Eye (tissue), 1 donor: ENCODE measurements around the gene GFRA1.

Experiments
- DNase-seq: peaks from one replicate; pipeline ENCODE4 v3.0.0-alpha.2; 2015

Gene GFRA1, protein sequence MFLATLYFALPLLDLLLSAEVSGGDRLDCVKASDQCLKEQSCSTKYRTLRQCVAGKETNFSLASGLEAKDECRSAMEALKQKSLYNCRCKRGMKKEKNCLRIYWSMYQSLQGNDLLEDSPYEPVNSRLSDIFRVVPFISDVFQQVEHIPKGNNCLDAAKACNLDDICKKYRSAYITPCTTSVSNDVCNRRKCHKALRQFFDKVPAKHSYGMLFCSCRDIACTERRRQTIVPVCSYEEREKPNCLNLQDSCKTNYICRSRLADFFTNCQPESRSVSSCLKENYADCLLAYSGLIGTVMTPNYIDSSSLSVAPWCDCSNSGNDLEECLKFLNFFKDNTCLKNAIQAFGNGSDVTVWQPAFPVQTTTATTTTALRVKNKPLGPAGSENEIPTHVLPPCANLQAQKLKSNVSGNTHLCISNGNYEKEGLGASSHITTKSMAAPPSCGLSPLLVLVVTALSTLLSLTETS

DNA sequence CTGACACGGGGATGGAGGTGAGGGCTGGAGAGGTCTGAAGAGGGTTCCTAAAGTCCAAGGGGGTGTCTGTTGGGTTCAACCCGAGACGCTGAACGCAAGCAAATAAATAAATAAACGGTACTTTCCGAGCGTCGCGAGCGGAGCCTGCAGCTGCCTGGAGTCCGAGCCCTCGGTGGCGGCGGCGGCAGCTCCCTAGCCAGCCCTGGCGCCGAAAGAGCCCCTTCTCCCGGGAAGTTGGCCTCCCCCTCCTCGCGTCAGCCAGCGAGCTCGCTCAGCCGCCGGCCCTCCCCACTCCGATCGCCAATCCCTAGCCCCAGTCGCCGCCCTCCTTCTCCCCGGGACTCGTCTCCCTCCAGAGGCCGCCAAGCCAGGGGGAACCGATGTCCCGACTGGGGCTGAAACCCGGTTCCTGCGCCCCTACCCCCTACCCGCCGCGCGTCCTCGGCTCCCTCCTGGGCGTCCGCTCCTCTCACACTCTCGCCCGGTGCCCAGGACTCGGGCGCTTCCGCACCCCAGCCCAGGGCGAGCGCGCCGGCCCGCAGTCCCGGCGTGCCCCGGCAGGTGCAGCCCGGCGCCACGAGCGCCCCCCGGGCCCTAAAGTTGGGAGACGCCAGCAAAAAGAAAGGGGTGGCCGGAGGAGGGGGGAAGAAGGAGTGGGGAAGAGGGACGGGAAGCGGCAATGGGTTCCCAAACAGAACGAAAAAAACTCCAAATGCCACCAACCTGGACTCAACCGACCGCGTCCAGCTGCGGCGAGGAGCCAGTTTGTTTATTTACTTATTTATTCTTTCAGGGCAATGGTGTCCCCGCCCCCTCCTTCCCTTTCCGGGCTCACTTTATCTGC, at the start of gene GFRA1:
TSS of gene GFRA1 (minus strand) at position 767 of the 844 bp plus-strand sequence. CDS start 1,177 bp downstream, outside the sequence.
- peak; percentile 83 for DNase-seq

DNA sequence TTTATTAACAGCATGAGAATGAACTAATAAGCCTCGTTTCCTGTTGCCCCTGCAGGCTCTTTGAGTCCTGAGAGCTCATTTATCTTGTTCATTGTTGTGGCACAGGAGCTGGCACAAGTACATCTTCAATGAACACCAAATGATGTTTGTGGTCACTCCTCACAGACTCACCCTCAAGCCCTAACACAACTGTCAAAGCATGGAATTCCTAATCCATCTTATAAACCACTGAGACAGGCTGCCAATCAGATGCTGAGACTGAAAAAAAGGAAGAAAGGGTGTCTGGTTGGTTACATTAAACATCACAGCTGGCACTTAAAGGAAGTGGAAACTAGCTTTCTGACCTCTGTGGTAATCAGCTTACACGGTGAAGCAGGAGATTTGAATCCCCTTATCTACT, 43.5 kb upstream of the GFRA1 start:
- DNase-seq, result peak; percentile 11

DNA sequence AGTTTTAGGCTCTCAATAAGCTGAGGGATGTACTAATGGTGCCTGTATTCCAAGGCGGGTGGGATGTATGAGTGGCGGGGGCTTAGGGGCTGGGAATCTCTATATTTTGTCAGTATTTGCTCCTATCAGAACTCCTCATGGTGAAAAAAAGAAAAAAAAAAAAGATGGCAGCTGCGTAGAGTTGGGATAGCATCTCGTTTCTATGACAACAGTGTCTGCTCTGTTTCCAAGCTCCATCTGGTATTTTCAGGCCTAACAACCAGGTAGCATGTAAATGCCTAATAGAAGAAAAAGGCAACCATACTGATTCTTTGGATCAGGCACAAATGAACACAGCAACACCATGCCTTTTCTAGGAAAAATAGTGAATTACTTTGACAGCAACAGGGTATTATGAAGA, 39.5 kb upstream of the GFRA1 start:
- DNase-seq, result no peak

DNA sequence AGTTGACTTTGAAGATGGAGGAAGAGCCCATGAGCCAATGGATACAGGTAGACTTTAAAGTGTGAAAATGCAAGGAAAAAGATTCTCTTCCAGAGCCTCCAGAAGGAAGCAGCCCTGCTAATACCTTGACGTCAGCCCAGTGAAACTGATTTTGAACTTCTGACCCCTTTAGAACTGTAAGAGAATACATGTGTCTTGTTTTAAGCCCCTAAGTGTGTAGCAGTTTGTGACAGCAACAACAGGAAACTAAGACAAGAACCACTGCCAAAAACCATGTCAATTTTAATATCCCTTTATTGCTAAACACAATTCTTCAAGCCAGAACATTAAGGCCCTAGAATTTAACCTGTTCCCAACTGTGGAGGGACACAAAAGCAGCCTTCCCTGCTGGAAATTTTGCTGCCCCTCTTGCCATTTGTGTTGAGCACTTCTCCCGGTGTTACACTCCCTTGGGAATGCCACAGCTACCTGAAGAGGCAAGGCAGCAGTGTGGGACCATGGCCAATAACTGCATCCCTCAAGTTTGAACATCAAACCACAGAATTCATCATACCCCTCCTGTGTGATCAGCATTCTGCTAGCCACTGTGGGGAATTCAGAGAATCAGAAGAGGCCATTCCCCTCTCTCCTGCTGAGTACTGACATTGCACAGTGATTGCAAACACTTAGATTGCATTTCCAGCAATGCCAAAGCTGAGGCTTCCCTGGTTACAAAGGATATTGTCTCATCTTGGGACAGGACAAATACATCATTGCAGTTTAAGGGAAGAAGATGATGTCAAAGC, 38.9 kb upstream of the GFRA1 start:
- no peak for DNase-seq

DNA sequence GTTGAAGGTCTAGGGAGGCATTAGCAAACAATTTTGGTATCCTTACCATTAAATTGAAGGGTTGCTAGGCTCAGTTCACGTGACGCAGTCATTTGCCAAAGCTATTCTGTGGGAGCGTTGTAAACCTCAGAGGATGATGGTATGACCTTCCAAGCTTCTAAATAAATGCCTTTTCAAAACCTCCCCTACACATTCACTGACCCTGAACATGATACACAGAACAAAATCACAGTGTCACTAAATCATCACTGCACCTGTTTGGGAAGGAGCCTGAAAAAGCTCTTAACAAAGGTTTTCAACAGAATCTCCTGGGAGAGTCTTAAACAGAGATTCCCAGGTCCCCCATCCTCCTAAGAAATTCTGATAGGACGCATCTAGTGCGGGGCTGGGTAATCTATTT, 38.0 kb upstream of the GFRA1 start:
- no peak for DNase-seq

DNA sequence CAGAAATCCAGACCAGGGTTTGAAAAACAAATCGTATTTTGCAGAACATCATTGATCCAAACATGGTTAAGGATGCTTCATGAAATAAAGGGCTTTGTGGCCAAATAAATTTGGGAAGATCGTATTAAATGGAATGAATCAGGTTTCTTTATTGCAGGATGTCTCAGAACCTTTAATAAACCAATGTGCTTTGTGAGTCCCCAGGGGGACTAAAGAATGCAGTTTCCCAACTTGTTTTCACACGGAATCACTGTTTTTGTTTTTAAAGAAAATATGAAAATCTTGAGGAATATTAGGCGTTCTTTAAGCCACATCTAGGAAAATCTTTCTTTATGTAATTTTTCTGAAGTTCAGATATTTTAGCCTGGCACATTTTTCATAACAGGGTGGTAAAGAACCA, 34.4 kb upstream of the GFRA1 start:
- no peak for DNase-seq

DNA sequence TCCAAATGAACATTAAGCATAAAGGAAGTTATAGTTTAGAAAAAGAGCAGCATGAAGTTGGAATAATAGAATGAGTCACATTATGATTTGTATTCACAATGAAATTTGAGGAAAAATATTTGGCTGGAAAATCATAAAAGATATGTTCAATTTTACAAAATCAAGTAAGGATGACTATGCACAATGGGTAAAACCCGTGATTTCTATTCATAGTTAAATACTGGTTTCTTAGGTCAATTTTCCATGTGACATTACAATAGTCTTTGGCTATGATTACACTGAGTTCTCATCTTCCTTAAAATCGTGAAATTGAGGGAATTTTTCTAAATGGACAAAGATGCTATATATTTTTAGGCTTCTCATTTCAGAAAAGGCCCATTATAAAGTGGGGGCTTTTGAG, 33.8 kb upstream of the GFRA1 start:
- DNase-seq, result no peak

DNA sequence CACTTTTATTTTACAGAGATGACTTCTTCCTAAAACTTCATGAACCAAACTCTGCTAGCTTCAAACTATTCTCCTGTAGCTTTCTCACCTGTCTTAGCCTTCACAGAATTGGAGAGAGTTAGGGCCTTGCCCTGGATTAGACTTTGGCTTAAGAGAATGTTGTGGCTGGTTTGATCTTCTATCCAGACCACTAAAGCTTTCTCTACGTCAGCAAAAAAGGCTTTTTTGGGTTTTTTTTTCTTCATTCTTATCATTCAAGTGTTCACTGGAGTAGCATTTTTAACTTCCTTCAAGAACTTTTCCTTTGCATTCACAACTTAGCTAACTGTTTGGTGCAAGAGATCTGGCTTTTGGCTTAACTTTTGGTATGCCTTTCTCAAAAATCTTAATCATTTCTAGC, 31.9 kb upstream of the GFRA1 start:
- no peak for DNase-seq

DNA sequence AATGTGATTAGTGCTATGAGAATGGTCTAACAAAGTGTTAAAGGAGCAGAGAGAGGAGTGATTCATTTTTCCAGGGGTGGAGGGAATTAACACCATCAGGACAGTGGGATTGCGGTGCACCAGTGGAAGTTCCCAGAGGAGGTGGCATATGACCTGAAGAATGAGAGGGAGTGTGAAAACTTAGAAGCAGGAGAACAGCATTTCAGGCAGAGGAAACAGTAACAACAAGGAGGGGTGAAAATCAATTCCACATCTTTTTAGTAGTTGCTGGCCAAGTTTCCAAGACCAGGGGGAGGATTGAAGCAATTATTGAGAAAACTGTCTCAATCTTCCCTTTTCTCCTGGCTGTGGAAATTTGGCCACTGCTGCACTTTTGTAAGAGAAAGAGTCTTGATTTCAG, 27.5 kb upstream of the GFRA1 start:
- peak; percentile 30 for DNase-seq

DNA sequence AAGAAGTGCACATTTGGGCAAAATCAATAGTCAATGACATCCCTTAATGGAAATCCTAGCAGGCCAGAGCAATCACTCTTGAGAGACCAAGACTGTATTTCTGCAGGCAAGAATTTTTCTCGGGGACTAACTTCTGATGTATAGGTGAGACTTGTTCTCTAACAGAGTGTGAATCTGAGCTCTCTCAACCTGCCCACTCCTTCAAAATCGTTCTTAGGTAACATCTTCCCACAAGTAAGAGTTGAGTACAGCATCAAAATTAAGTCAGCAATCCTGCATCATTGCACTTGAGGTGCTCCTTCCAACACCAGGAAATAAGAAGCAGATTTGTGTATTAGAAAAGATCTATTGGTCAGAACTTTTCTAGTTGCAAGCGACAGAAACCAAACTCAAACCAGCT, 25.6 kb upstream of the GFRA1 start:
- DNase-seq, result no peak

DNA sequence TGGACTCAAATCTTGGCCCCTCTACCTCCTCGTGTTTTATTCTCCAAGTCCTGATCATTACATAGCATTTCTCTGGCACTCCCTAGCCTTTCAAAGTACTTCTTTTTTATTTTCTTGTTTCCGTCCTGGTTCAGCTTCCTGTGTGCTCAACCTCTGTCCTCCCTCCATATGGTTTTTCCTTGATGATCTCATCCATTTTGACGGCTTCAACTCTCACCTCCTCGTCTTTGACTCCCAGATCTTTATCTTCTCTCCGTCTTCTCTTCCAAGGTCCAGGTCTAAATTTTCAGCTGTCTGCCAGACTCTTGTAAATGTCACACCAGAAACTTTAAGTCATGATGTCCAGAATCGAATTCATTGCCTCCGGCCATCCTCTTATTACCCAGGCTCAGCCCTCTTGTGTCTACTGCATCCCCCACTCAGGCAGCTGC, 23.3 kb upstream of the GFRA1 start:
- DNase-seq, result no peak

DNA sequence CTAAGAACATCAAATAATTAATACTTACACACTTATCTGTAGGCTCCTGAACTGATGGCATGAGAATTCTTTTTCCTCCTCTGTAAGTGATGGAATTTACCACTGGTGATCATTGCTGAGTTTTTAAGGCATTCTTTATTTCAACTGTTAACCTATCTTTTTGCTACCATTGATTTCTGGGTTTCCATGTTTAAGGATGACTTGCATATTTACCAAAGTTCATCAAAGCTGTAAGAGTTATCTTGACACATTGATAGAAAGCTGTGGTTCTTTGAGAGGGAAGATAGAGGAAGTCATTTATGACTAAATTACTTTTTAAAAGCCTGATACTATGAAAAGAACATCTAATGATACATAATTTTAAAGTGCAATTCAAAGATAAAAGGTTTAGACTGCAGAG, 19.5 kb upstream of the GFRA1 start:
- DNase-seq, result no peak

DNA sequence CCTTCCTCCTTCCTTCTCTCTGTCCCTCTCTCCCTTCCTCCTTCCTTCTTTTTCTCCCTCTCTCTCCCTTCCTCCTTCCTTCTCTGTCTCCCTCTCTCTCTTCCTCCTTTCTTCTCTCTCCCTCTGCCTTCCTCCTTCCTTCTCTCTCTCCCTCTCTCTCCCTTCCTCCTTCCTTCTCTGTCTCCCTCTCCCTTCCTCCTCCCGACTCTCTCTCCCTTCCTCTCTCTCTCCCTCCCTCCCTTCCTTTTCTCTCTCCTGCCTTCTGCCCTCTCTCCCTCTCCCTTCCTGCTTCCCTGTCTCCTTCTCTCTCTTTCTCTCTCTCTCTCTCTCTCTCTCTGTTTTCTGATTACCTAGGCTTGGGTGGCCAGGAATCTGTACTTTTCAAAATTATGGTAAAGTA, 16.6 kb upstream of the GFRA1 start:
- no peak for DNase-seq

DNA sequence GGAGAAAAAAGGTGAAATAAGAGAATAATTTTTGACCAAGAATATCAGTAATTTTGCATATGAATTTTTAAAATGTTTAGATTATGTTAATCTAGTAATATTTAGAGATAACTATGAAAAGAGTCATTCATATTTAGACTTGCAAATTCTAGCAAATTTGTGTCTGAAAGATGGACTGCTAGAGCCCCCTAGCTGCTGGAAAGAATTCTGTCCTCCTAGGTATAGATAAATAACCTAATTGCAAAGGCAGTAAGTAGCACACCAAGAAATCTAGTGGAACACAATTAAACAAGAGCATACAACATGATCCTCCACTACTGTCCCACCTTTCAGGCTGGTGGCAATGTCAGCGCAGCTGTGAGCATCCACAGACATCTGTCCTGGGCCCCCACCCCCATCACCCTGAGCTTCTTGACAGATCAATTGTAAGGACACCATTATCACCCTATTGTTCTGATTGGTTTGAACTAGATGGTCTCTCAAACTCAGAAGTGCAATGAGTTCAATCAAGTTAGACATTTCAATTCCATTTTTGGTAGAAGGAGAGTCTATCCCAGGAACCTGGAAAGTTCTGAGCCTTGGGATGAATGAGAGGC, 15.0 kb upstream of the GFRA1 start:
- DNase-seq, result peak; percentile 85

DNA sequence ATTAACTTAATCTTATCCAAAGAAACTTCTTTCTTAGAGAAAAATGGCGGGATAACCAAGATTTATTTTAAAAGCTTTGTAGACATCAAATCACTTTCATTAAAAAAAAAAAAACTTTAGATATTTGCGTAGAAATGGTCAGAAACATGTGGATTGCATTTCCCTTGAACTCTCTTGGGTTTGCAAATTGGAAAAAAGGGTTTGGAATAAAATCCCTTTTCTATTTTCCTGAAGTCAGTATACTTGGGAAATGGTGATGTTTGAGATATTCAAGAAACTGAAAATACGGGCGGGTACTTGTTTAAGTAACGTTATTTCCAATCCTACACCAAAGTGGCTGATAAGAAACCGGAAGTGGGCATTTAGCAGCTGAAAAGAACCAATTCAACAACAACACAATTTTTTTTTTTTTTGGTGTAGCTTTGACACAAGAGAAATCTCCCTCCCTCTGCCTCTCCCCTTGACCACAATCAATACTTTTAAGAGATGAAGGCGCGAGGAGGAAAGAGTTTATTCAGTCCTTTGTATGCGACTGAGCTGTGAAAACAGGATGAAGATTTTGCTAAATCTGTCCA, 13.7 kb upstream of the GFRA1 start:
- DNase-seq, result no peak

DNA sequence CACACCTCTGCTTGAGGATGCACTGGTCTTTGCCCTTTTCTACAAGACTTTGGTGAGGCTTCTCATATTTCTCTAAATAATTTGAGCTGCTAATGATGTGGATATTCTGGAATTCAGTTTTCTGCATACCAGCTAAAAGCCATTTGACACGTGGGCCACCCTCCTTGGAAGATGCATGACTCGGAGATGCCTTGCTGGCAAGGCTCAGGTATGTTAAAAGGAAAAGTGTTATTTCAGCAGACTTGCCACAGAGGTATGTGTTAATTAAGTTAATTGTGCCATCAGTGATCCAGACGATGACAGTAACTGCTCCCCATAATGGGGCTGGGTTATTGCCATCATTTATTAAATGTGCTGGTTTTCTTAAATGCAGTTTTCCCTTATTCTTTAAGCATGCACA, 8.8 kb upstream of the GFRA1 start:
- DNase-seq, result no peak

DNA sequence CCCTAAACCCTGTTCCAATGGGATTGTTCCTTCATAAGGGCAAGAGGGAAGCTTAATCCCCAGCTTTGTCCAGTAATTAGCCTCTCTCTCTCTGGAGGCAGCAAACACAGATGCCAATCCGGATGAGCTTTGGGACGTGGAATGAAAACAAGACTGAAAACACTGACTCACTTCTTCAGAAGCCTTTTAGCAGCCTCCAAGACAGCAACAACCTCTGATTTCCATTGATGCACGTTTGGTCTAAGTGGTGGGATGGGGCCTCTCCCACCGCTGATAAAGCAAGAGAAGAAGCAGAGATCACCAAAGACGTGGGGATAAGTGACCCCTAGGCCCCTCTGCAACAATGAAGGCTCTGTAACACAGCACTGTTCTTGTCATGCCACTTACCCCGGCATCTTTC, 5.8 kb upstream of the GFRA1 start:
- peak; percentile 82 for DNase-seq

DNA sequence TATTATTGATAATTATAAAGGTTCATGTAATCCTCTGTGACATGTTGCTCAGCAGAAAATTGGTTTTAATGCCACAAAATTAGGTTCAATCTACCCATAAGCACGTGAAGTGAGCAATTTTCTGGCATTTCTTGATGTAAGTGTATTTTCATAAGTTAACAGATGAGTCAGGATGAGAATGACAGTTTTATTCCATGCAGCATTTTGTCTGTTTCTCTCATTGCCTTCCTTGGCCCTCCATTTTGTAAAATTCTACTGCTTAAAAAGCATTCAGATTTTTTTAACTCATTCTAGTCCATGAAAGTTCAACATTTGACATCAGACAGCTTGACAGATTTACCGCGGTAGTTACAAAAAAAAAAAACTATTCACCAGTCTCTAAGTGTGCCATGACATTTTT, 4.0 kb upstream of the GFRA1 start:
- DNase-seq, result no peak

DNA sequence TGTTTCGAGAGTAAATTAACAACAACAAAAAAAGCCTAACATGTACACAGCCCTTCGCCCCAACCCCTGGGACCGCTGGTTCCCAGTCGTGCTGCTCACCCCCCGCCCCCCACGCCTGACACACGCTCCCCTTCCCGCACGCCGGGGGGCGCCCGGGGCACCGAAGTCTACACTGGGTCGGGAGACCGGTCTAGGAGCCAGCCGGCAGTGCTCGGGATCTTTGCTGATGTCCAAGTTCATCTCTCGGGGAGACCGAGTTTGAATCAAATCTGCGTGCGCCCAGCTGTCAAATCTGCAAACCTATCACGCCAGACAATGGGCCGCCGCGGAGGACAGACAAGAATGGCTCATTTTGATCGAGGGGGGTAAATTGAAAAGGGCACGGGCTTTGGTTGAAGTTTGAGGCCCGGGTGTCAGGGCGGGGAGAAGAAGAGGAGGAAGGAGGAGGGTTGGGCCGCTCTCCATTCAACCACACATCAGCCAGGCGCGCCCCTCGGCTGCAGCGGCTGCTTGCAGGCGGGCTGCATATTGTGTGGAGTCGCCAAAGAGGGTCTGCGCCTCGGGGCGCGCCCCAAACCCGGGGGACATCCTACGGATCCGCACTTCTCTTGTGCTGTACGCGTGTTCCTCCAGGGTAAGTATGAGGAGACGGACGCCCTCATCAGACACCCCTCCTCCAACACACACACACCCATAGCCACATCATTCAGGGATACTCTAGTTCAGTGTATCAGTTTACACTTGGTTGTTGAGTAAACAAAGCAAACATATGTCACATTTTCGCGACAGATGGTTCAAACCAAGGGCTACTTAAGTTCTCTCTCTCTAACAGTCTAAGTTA, 1.3 kb upstream of the GFRA1 start:
- peak; percentile 86 for DNase-seq

DNA sequence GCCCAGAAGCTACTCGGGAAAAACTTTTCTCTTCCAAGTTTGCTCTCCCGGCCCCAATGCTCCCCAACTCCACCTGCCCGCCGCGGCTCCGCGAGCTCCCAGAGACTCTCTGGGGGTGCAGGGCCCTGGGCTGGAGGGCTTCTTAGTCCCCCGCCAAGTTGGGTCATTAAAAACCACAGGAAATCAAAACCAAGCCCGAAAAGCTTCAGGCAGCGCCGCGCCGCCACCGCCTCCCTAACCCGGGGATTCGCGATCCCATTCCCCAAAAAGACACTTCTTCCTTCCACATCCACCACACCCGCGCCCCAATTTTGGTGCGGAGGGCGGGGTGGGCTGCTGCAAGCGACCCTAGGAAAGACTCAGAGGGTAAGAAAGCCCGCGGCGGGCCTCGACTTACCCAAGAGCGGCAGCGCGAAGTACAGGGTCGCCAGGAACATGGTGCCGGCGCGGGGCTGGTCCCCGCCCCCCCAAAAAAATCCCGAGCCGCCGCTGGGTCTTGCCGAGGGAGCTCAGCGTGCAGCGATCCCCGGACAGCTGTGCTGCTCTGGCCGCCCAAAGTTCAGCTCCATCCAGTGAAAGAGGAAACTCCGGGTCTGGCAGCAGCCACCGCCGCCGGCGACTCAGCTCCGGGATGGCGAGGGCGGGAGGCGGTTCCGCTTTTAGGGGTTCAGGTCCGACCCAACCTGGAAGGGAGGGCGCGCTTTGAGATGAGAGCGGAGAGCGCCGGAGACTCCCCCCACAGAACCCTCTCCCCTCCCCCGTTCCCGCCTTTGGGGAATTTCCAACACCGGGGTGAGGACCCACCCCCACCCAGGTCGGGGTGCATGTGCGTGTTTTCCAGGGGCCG, 1.2 kb downstream of the GFRA1 start:
- peak; percentile 67 for DNase-seq
